Measurements from ENCODE around the gene ATP1A2. TPM values are rescaled to one million over a fixed set of nuclear protein-coding genes. Genes with fewer than 3 reads are reported as not detected.

The ATP1A2 gene
- total and polyA plus RNA-seq, 4 donors: 0.09 to 1.5 (median 0.29) TPM

GRCh38 chr1:160094806-160095205, 20.8 kb upstream of the ATP1A2 start:
- Histone ChIP-seq H3K4me3 (ENCODE audit: low read depth in 1 of 3, low read length in 3 of 3) (no peak overlapping the region), H3K27ac (ENCODE audit: low read depth in 1 of 2, low read length in 2 of 2) (peak overlapping the region; percentile 47 to 89), H3K27me3 (ENCODE audit: control insufficient read depth in 4 of 4, insufficient read depth in 4 of 4, low read length in 3 of 4) (no peaks in the 10 kb centered on the region), H3K36me3 (ENCODE audit: control insufficient read depth in 4 of 4, insufficient read depth in 3 of 4, low read depth in 1 of 4, low read length in 3 of 4) (peaks cover 0 to 19% (median 11%) of the 10 kb centered on the region in 4 donors), H3K9ac (ENCODE audit: low read depth in 1 of 2, low read length in 2 of 2) (no peak overlapping the region), H3K9me3 (ENCODE audit: control insufficient read depth in 4 of 4, low read length in 3 of 4) (no peaks in the 10 kb centered on the region), H3K4me1 (ENCODE audit: control insufficient read depth in 4 of 4, insufficient read depth in 4 of 4, low read length in 3 of 4) (peaks cover 32 to 67% (median 58%) of the 10 kb centered on the region in 4 donors)
- WGBS: 91% methylated on average over 14 of the region's 14 CpGs
- TF ChIP-seq ATF3 (IDR thresholded peaks at IDR 0.05) (no peak), EGR1 (IDR thresholded peaks at IDR 0.05; ENCODE audit: low read depth in 2 of 2) (no peak), ZBTB33 (IDR thresholded peaks at IDR 0.05) (no peak), REST (IDR thresholded peaks at IDR 0.05) (no peak), RXRA (IDR thresholded peaks at IDR 0.05) (no peak), GABPA (IDR thresholded peaks at IDR 0.05 in 1 of 2, conservative IDR thresholded peaks at IDR 0.05 in 1 of 2) (no peak)
- no peak for DNase-seq (ENCODE audit: low spot score)

- 75% methylated on average over 4 of the region's 4 CpGs for WGBS
- TF ChIP-seq YY1 (IDR thresholded peaks at IDR 0.05) (peak; percentile 43), HNF4G (IDR thresholded peaks at IDR 0.05) (no peak), NR2F2 (IDR thresholded peaks at IDR 0.05) (no peak), ZBTB33 (IDR thresholded peaks at IDR 0.05) (no peak), HNF4A (conservative IDR thresholded peaks at IDR 0.05) (peak; percentile 36 to 67)
- H3K27ac ChIP-seq (ENCODE audit: low read depth in 1 of 2, low read length in 2 of 2): peak overlapping the region; percentile 84 to 89
- H3K27me3 ChIP-seq (ENCODE audit: control insufficient read depth in 4 of 4, insufficient read depth in 4 of 4, low read length in 3 of 4): no peaks in the 10 kb centered on the region
- H3K4me1 ChIP-seq (ENCODE audit: control insufficient read depth in 4 of 4, insufficient read depth in 4 of 4, low read length in 3 of 4): peaks cover 32 to 69% (median 59%) of the 10 kb centered on the region in 4 donors
- H3K9me3 ChIP-seq (ENCODE audit: control insufficient read depth in 4 of 4, low read length in 3 of 4): no peaks in the 10 kb centered on the region
- no peak overlapping the region for H3K4me3 ChIP-seq (ENCODE audit: low read depth in 1 of 3, low read length in 3 of 3)
- DNase-seq (ENCODE audit: low spot score): no peak
- H3K9ac ChIP-seq (ENCODE audit: low read depth in 1 of 2, low read length in 2 of 2): peak overlapping the region in 1 of 2 donors; percentile 6
- H3K36me3 ChIP-seq (ENCODE audit: control insufficient read depth in 4 of 4, insufficient read depth in 3 of 4, low read depth in 1 of 4, low read length in 3 of 4): peaks cover 0 to 19% (median 10%) of the 10 kb centered on the region in 4 donors
Measured at GRCh38 chr1:160095382-160096105, 20.0 kb upstream of the ATP1A2 start.
